H9 (cell line): ENCODE measurements around the gene KRCC1. TPM values are rescaled to one million over a fixed set of nuclear protein-coding genes. Genes with fewer than 3 reads are reported as not detected.
"Not testable (repeated sequence)": the region's sequence is repeated elsewhere in the genome, so short reads cannot be mapped to it uniquely, and the experiment has no call there.

ENCODE experiments used
- DNase-seq: peaks from one replicate; pipeline ENCODE4 v3.0.0-alpha.2; 2017
- H2AFZ ChIP-seq: one replicate; pipeline ENCODE4 v1.6.1; 2013; ENCODE audit warnings: mild to moderate bottlenecking, low read length, control low read depth, moderate library complexity
- H2AK5ac ChIP-seq: 2 replicates; pipeline ENCODE4 v1.6.1; 2013; ENCODE audit warnings: low read length, control low read depth, mixed read lengths; ENCODE audit not compliant: insufficient read length
- H2BK120ac ChIP-seq: one replicate; pipeline ENCODE4 v1.6.1; 2013; ENCODE audit warnings: low read depth, mild to moderate bottlenecking, low read length, control low read depth, inconsistent platforms; ENCODE audit not compliant: poor library complexity, severe bottlenecking
- H2BK12ac ChIP-seq: 2 replicates; pipeline ENCODE4 v1.6.1; 2013; ENCODE audit warnings: low read length, control low read depth, mixed read lengths, low read depth; ENCODE audit not compliant: insufficient read length
- H2BK15ac ChIP-seq: 2 replicates; pipeline ENCODE4 v1.6.1; 2013; ENCODE audit warnings: low read depth, low read length, control low read depth
- H2BK20ac ChIP-seq: one replicate; pipeline ENCODE4 v1.6.1; 2013; ENCODE audit warnings: low read depth, mild to moderate bottlenecking, low read length, control low read depth, inconsistent platforms; ENCODE audit not compliant: poor library complexity, severe bottlenecking
- H2BK5ac ChIP-seq: 2 replicates; pipeline ENCODE4 v1.6.1; 2013; ENCODE audit warnings: low read length, control low read depth, mixed read lengths; ENCODE audit not compliant: insufficient read length
- H3K14ac ChIP-seq: 2 replicates; pipeline ENCODE4 v1.6.1; 2013; ENCODE audit warnings: low read length, control low read depth; ENCODE audit not compliant: insufficient read depth
- H3K18ac ChIP-seq: 2 replicates; pipeline ENCODE4 v1.6.1; 2013; ENCODE audit warnings: low read depth, mild to moderate bottlenecking, mixed read lengths, low read length, control low read depth; ENCODE audit not compliant: insufficient read length
- H3K23ac ChIP-seq: 2 replicates; pipeline ENCODE4 v1.6.1; 2013; ENCODE audit warnings: low read length, control low read depth, mixed read lengths, low read depth; ENCODE audit not compliant: insufficient read length
- H3K23me2 ChIP-seq: 2 replicates; pipeline ENCODE4 v1.6.1; 2013; ENCODE audit warnings: low read depth, mild to moderate bottlenecking, mixed read lengths, low read length, control low read depth; ENCODE audit not compliant: insufficient read length, poor library complexity, severe bottlenecking
- H3K27ac ChIP-seq: 2 replicates; pipeline ENCODE4 v1.5.1; 2013; ENCODE audit warnings: low read length, control low read depth, mixed read lengths, low read depth; ENCODE audit not compliant: insufficient read length
- H3K27me3 ChIP-seq: 2 replicates; pipeline ENCODE4 v1.6.1; 2013; ENCODE audit warnings: low read length, control low read depth, inconsistent platforms; ENCODE audit not compliant: insufficient read depth
- H3K4ac ChIP-seq: 2 replicates; pipeline ENCODE4 v1.6.1; 2013; ENCODE audit warnings: low read depth, mild to moderate bottlenecking, control low read depth, inconsistent platforms, low read length, moderate library complexity
- H3K4me1 ChIP-seq: 2 replicates; pipeline ENCODE4 v1.6.1; 2013; ENCODE audit warnings: low read length, control low read depth, inconsistent platforms; ENCODE audit not compliant: insufficient read depth
- H3K4me2 ChIP-seq: 2 replicates; pipeline ENCODE4 v1.6.1; 2013; ENCODE audit warnings: low read length, control low read depth, mixed read lengths; ENCODE audit not compliant: insufficient read length, insufficient read depth
- H3K56ac ChIP-seq: 2 replicates; pipeline ENCODE4 v1.6.1; 2013; ENCODE audit warnings: low read depth, mild to moderate bottlenecking, mixed read lengths, low read length, control low read depth; ENCODE audit not compliant: insufficient read length
- H3K79me1 ChIP-seq: 2 replicates; pipeline ENCODE4 v1.6.1; 2013; ENCODE audit warnings: low read depth, mild to moderate bottlenecking, moderate library complexity, low read length, control low read depth, inconsistent platforms; ENCODE audit not compliant: insufficient read depth, poor library complexity, severe bottlenecking
- H3K79me2 ChIP-seq: 2 replicates; pipeline ENCODE4 v1.6.1; 2013; ENCODE audit warnings: low read length, control low read depth, inconsistent platforms; ENCODE audit not compliant: insufficient read depth
- H3K9ac ChIP-seq: 2 replicates; pipeline ENCODE4 v1.6.1; 2013; ENCODE audit warnings: low read length, control low read depth, mixed read lengths; ENCODE audit not compliant: insufficient read length; ENCODE audit errors: extremely low read depth
- H3K9me3 ChIP-seq: one replicate; pipeline ENCODE4 v1.6.1; 2013; ENCODE audit warnings: low read depth, low read length, inconsistent platforms; ENCODE audit not compliant: control insufficient read depth
- H3T11ph ChIP-seq: one replicate; pipeline ENCODE4 v1.6.1; 2013; ENCODE audit warnings: mild to moderate bottlenecking, low read length, control low read depth, inconsistent platforms
- H4K20me1 ChIP-seq: one replicate; pipeline ENCODE4 v1.6.1; 2013; ENCODE audit not compliant: control insufficient read depth, insufficient read length, insufficient read depth
- H4K5ac ChIP-seq: 2 replicates; pipeline ENCODE4 v1.6.1; 2013; ENCODE audit warnings: low read depth, mild to moderate bottlenecking, mixed read lengths, low read length, control low read depth; ENCODE audit not compliant: insufficient read length
- H4K8ac ChIP-seq: replicated peaks from 2 replicates; pipeline ENCODE4 v1.6.1; 2013; ENCODE audit warnings: low read length, control low read depth, mixed read lengths, low read depth; ENCODE audit not compliant: insufficient read length
- H4K91ac ChIP-seq: 2 replicates; pipeline ENCODE4 v1.6.1; 2013; ENCODE audit warnings: low read depth, mild to moderate bottlenecking, moderate library complexity, mixed read lengths, low read length, control low read depth; ENCODE audit not compliant: insufficient read length
- H3K27ac Mint-ChIP-seq, 3 experiments: 2 replicates in 2 of 3; 3 replicates in 1 of 3; pipeline ENCODE4 v1.8.0; 2020 to 2021; ENCODE audit warnings: mixed read lengths in 3 of 3, mild to moderate bottlenecking in 1 of 3, moderate library complexity in 1 of 3
- H3K27me3 Mint-ChIP-seq: 2 replicates; pipeline ENCODE4 v1.8.0; 2021; ENCODE audit warnings: low read depth, mild to moderate bottlenecking, moderate library complexity, mixed read lengths
- H3K36me3 Mint-ChIP-seq, 3 experiments: 2 replicates in 2 of 3; 3 replicates in 1 of 3; pipeline ENCODE4 v1.8.0; 2020 to 2021; ENCODE audit warnings: low read depth in 3 of 3, mixed read lengths in 3 of 3; ENCODE audit not compliant: insufficient read depth in 1 of 3
- H3K4me1 Mint-ChIP-seq, 2 experiments: 2 replicates each; pipeline ENCODE4 v1.8.0; 2020; ENCODE audit warnings: mixed read lengths in 2 of 2
- H3K4me3 Mint-ChIP-seq, 2 experiments: 2 replicates in 1 of 2; 3 replicates in 1 of 2; pipeline ENCODE4 v1.8.0; 2020 to 2021; ENCODE audit warnings: mild to moderate bottlenecking in 2 of 2, mixed read lengths in 2 of 2, moderate library complexity in 1 of 2
- H3K9me3 Mint-ChIP-seq, 2 experiments: 2 replicates in 1 of 2; 3 replicates in 1 of 2; pipeline ENCODE4 v1.8.0; 2020; ENCODE audit warnings: mild to moderate bottlenecking in 2 of 2, mixed read lengths in 2 of 2, moderate library complexity in 1 of 2
- WGBS: extraction: QIAGEN DNeasy Blood & Tissue Kit; methylation state at CpG from one replicate; pipeline ENCODE4 v1.1.7; 2013; ENCODE audit warnings: missing lambda C conversion rate, low lambda C conversion rate, mixed read lengths; ENCODE audit not compliant: insufficient read length; ENCODE audit errors: extremely low coverage; 5-methylcytosine and 5-hydroxymethylcytosine counted together
- microRNA-seq: library from miRNA; unstranded; fragments of <30 nt; microRNA quantifications from one replicate; pipeline ENCODE4, GENCODE V29; 2020; ENCODE audit warnings: borderline microRNAs expressed
- total RNA-seq: library from RNA; stranded (reverse); gene quantifications from 2 replicates; pipeline ENCODE4 v1.2.1, GENCODE V29; 2021

KRCC1 gene
- total RNA-seq, 1 experiment from 2014 or later, result 8.2 TPM

- H3K79me1 ChIP-seq, H3K18ac ChIP-seq, H2BK15ac ChIP-seq, H3K4me1 Mint-ChIP-seq, H2AFZ ChIP-seq, H3K23ac ChIP-seq, H3K27ac ChIP-seq, H2AK5ac ChIP-seq, H3K9me3 ChIP-seq, H2BK12ac ChIP-seq, H3K27me3 ChIP-seq, H4K91ac ChIP-seq, H3T11ph ChIP-seq, H3K4me2 ChIP-seq, H3K14ac ChIP-seq, H2BK20ac ChIP-seq, H3K4me3 Mint-ChIP-seq, H3K36me3 Mint-ChIP-seq, H2BK120ac ChIP-seq, H4K8ac ChIP-seq, H4K20me1 ChIP-seq, H3K27me3 Mint-ChIP-seq, H4K5ac ChIP-seq, H3K56ac ChIP-seq, H3K23me2 ChIP-seq, H3K9me3 Mint-ChIP-seq, H2BK5ac ChIP-seq, H3K4ac ChIP-seq, H3K79me2 ChIP-seq, H3K4me1 ChIP-seq, H3K9ac ChIP-seq, H3K27ac Mint-ChIP-seq: not testable (repeated sequence)
- DNase-seq, result peak; percentile 8
- no CpG with 5 or more reads among the region's 5 CpGs for WGBS
These were observed 69.7 kb downstream of the KRCC1 start for GRCh38 chr2:87985902-87986301.

- WGBS, result no CpG with 5 or more reads among the region's 3 CpGs
These were observed 74.4 kb downstream of the KRCC1 start for GRCh38 chr2:87981182-87981581.

More at GRCh38 chr2:87981182-87981581, 74.4 kb downstream of the KRCC1 start:
- H2AFZ ChIP-seq, H3T11ph ChIP-seq, H4K91ac ChIP-seq, H2BK12ac ChIP-seq, H4K5ac ChIP-seq, H3K27ac Mint-ChIP-seq, H3K79me1 ChIP-seq, H3K23ac ChIP-seq, H4K20me1 ChIP-seq, H3K4me1 ChIP-seq, H3K9ac ChIP-seq, DNase-seq, H2BK120ac ChIP-seq, H2BK20ac ChIP-seq, H3K27ac ChIP-seq, H3K23me2 ChIP-seq, H3K79me2 ChIP-seq, H3K4me2 ChIP-seq, H3K27me3 Mint-ChIP-seq, H3K9me3 Mint-ChIP-seq, H3K18ac ChIP-seq, H3K14ac ChIP-seq, H2BK15ac ChIP-seq, H3K4me1 Mint-ChIP-seq, H3K4me3 Mint-ChIP-seq, H4K8ac ChIP-seq, H2AK5ac ChIP-seq, H3K4ac ChIP-seq, H2BK5ac ChIP-seq, H3K9me3 ChIP-seq, H3K56ac ChIP-seq, H3K36me3 Mint-ChIP-seq, H3K27me3 ChIP-seq: not testable (repeated sequence)

Small RNA genes within 50 kb of the gene (microRNA-seq; reads per million reads assigned to microRNA genes)
- not detected for gene MIR4780

Other genes with a start within 250 kb of the KRCC1 start
- gene RGPD2, start 230.0 kb downstream of the KRCC1 start, total RNA-seq, result 4.1 and 4.7 TPM in 2 replicates
- gene RNU2-63P, start 39.2 kb downstream of the KRCC1 start, total RNA-seq, result 20.4 and 31.1 TPM in 2 replicates
- 0.04 TPM in 1 of 2 replicates, not detected in the other for gene SMYD1, start 12.0 kb upstream of the KRCC1 start, total RNA-seq
- not detected in 2 replicates for gene FABP1, start 72.3 kb upstream of the KRCC1 start, total RNA-seq
- 4.3 and 4.5 TPM in 2 replicates for gene THNSL2, start 114.6 kb upstream of the KRCC1 start, total RNA-seq